HG02852 (cell line): ENCODE results near the gene KRTAP3-3.
"Not testable (repeated sequence)": the region's sequence is repeated elsewhere in the genome, so short reads cannot be mapped to it uniquely, and the experiment has no call there.

Source experiments
- ATAC-seq: cut with Tn5 transposase; IDR thresholded peaks from one replicate; pipeline ENCODE4 v1.9.1; 2021; ENCODE audit warnings: mild to moderate bottlenecking, moderate library complexity; ENCODE audit not compliant: unreplicated experiment

Gene KRTAP3-3

DNA sequence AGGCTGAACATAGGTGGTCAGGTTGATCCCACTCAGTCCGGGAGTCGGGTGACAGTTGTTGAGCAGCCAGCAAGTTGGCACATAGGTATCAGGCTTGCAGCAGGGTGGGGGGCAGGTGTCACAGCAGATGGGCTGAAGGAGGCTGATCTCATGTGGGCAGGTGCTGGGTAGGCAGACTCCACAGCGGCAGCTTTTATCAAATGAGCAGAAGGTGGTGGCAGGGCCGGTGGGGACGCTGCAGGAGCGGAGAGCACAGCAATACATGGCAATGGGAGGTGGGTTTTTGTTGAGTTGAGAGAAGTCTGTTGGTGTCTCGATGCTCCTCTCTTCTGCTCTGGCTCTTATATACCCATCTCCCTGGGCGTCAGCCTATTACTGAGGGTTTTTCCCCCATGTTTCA lies 14.8 kb upstream of the KRTAP3-3 start, which contains the start of gene KRTAP3-1:
Gene KRTAP3-1 (minus strand): TSS at position 318 of the 400 bp plus-strand sequence. CDS start 54 bp downstream, at position 264.
- ATAC-seq, result no peak

DNA sequence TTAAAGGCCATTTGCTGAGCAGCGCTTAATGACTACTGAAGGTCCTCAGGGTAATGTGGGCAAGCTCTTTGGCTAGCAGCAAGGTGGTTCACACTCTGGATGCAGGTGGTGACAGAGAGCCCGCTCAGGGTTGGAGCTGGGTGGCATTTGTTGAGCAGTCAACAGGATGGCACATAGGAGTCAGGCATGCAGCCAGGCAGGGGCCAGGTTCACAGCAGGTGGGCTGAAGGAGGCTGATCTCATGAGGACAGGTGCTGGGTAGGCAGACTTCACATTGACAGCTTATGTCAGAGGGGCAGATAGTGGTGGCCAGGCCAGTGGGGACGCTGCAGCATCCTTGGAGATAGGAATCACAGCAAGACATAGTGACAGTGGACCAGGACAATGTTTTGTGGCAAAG lies 10.4 kb upstream of the KRTAP3-3 start:
- no peak for ATAC-seq

GRCh38 chr17:41003926-41004325 lies 10.0 kb upstream of the KRTAP3-3 start:
- no peak for ATAC-seq

DNA sequence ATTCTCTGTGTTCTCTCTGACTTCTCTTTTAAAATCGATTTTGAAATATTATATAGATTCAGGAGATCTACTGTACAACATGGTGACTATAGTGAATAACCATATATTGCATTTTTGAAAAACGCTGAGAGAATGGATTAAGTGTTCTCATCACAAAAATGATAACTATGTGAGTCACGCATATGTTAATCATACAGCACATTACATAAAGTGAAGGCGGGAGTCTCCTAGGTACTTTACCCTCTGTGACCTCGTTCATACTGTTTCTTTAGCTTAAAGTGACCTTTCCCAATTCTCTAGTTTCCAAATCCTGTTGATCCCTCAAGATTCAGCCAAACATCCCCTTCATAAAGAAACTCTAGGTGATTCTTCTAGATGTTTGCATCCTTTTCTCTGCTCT lies 8.8 kb upstream of the KRTAP3-3 start:
- no peak for ATAC-seq

GRCh38 chr17:41001795-41002194 lies 7.8 kb upstream of the KRTAP3-3 start:
- ATAC-seq, result no peak

DNA sequence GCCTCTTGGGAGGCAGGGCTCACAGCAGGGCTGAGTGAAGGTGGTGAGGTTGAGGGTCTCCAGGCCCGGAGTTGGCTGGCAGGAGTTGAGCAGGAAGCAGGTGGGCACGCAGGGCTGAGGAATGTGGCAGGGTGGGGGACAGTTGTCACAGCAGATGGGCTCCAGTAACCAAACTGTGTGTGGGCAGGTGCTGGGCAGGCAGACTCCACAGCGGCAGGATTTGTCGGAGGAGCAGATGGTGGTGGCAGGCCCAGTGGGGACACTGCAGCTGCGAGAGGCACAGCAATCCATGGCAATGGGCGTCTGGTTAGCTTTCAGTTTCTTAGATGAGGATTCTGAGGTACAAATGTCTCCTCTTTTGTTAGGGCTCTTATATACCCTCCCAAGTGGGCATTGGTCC lies 5.6 kb upstream of the KRTAP3-3 start, which contains the start of gene KRTAP3-2:
Gene KRTAP3-2 (minus strand): TSS at position 344 of the 400 bp plus-strand sequence. CDS start 53 bp downstream, at position 291.
- ATAC-seq, result not testable (repeated sequence)

DNA sequence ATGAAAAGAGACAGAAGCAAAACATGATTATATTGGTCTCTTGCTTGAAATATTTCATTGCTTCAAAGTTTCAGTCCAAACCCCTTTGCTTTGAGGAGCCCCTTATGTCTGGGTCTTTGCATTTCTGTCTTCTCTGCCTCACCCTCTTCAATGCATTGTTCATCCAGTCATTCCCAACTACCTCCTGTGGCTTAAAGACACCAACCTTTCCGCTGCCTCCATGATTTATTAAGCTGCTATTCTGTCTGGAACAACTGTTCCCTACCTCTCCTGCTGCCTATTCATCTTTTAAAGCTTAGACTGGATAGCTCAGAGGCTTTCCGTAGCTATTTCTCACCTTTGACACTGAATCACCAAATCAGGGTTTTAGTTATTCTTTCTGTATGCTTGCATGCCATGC lies 3.4 kb upstream of the KRTAP3-3 start:
- no peak for ATAC-seq

GRCh38 chr17:40996829-40997228 lies 2.9 kb upstream of the KRTAP3-3 start:
- ATAC-seq, result no peak

DNA sequence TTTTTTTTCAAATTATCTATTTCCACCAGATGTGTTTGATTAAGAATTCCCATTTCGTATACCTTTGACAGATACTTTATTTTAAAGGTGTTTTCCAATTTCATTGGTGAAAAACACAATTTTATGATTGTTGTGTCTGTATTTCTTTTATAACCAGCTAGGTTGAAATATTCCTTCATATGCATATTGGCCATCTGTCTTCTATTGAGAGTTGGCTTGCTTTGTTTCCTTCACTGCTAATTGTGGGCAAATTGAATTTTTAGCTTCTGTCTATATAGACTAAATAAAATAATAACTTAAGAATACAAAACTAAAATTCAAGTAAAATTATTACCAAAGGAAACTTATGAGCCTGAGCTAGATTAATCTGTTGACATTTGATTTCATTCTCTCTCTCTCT lies 1.2 kb upstream of the KRTAP3-3 start:
- no peak for ATAC-seq

DNA sequence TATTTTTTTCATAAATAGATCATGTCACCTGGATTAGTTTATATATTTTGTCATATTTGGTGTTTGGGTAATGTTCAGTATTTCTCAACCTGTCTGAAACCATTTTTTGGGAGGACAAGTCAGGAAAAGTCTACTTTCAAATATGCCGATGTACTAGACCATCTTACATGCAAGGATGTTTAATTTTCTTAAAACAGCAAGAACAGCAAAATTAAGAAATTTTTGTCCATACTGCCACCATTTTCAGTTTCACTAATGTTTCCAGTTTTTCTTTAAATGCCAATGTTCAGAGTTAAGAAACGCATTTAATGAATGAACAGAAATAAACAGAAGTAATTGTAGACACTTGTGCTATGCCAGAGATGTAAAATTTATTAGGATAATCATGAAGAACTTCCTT lies 880 bp downstream of the KRTAP3-3 start:
- no peak for ATAC-seq

DNA sequence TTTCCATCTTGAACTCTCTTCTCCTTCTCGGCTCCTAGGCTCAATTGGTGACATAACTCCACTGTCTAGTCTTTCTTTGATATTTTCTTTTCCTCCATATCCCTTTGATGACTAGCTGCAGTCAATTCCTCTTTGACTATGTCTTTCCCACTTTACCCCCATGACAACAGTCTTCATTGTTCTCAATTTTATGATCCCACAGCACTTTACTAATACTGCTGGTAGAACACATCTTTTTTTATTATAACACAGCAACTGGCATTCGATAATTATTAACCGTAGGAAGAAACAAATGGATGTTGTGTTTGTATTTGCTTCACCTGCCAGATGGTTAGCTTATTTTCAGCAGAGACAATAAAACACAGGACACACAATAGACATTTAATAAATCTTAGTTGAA lies 1.3 kb downstream of the KRTAP3-3 start:
- no peak for ATAC-seq

DNA sequence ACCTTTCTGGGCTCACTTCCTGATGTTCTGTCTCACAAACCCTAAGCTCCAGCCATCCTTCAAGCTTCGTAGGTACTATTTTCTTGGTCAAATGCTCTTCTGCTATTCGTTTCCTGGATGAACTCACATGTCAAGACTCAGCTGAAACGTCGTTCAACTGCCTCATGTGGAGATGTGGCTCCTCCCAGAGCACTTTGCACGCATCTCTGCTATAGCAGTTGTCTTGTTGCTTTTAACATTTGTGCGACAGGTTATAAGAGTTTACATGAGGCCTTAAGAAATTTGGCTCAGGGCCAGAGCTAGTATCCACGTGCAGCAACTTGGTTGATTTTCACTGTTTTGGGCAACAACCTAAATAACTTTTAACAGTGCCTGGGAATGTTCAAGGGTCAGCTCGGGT lies 7.0 kb downstream of the KRTAP3-3 start:
- ATAC-seq, result no peak

- no peak for ATAC-seq
These were observed 9.7 kb downstream of the KRTAP3-3 start, which contains the start of gene KRT40 for GRCh38 chr17:40984226-40984625. KRT40 (minus strand) TSS chr17:40984326; CDS start chr17:40984273, 53 bp downstream.

- no peak for ATAC-seq
These were observed 12.8 kb downstream of the KRTAP3-3 start for GRCh38 chr17:40981115-40981514.

DNA sequence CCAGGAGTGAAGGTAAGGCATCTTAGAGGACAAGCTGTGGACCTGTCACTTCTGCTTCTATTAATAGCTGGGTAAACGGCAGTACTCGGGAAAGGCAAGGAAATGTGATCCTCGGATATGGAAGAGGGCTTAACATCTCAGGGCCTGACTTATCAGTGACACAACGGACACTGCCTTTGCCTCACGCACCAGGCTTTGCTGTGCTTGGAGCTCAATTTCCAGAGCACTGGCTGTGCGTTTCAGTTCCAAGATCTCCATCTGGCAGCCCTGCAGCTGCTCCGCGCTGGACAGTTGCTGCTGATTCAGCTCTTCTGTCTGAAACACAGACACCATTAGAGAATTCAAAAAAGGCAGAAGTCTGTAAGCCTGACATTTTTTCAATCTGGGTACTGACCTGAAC lies 13.4 kb downstream of the KRTAP3-3 start:
- no peak for ATAC-seq

DNA sequence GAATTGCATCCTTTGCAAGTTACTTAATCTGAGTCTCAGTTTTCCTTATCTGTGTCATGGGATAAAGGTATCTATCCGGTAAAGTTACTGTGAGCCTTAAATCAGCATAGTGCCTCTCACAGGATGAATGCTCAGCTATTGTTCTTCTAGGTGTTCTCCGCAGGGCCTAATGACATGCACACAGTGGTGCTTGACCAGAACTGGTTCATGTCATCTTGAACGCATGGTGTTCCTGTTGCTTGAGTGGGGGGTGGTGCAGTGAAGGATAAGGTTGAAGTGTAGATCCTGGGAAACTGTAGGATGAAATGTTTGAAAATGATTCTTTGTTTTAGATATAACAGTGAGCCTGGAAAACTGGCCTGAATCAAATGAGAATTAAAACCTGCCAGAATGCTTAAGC lies 13.8 kb downstream of the KRTAP3-3 start:
- no peak for ATAC-seq

DNA sequence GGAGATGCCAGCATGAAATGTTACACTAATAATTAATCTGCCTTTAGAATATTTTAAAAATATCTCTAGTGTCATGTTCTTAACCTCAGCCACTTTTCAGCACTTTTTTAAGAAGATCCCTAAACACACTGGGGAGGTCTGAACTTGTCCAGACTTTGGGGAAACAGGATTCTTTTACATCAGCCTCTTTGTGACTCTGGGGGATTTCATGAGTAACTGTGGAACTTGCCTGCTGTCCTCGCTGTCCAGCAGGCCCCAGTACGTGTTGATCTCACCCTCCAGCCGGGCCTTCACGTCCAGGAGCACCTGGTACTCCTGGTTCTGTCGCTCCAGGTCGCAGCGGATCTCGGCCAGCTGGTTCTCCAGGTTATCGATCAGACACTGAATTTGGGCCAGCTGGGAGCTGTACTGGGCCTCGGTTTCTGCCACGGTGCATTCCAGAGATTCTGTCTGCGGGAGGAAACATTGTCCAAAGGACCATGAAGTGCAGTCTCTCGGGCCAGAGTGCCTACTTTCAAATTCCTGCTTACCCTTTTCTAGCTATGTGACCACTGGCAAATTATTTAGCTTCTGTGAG lies 15.3 kb downstream of the KRTAP3-3 start:
- ATAC-seq, result no peak

- no peak for ATAC-seq
These were observed 18.4 kb downstream of the KRTAP3-3 start for GRCh38 chr17:40975516-40975915.

GRCh38 chr17:40974366-40974765 lies 19.6 kb downstream of the KRTAP3-3 start:
- no peak for ATAC-seq

GRCh38 chr17:40967582-40967981 lies 26.4 kb downstream of the KRTAP3-3 start:
- no peak for ATAC-seq

GRCh38 chr17:40966848-40967247 lies 27.1 kb downstream of the KRTAP3-3 start, which contains the start of gene KRT39:
KRT39 (minus strand) TSS chr17:40966948; CDS start chr17:40966856, 92 bp downstream.
- ATAC-seq, result no peak

DNA sequence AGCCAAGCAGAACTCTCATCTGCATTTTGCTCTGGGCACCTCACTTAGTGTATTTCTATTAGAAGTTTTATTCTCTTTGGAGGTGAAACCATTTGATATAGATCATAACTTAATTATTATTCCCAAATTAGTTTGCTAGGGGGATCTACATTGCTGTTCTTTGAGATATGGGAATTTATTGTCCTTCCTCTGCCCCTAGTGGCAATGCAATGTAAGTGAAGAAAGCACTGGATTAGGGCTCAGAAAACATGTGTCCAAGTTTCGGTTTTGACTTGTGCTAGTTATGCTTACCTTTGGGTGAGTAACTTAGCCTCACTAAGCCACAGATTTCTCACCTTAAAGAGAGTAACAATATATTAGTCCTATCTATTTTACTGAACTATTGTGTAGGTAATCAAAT lies 30.1 kb downstream of the KRTAP3-3 start:
- no peak for ATAC-seq

DNA sequence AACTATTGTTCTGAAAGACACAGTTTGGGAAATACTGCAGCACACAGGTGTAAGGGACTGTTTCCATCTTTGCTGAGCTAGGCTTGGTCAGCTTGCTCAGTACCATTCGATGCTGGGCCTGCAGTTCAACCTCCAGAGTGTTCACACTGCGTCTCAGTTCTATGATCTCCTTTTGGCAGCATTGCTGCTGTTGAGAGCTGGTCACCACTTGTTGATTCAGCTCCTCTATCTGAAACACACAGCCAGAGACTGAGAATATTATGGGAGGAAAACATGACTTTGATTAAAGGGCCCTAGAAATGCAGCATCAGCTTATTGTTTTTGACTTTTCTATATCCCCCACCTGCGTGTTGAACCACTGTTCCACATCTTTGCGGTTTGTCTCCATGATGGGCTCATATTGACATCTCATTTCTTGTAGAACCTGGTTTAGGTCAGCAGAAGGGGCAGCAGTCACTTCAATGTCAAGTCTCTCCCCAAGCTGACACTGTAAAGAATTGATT lies 31.9 kb downstream of the KRTAP3-3 start:
- ATAC-seq, result no peak
